Measurements from ENCODE around the gene PRR13.
"Not testable (repeated sequence)": the region's sequence is repeated elsewhere in the genome, so short reads cannot be mapped to it uniquely, and the experiment has no call there.

- not testable (repeated sequence) for TF ChIP-seq CTCF (IDR thresholded peaks at IDR 0.05 in 2 of 3, conservative IDR thresholded peaks at IDR 0.05 in 1 of 3; ENCODE audit: borderline replicate concordance in 1 of 3, insufficient read depth in 1 of 3, low read depth in 2 of 3, low read length in 2 of 3); ELF1 (IDR thresholded peaks at IDR 0.05; ENCODE audit: borderline replicate concordance, low read depth)
Observed at GRCh38 chr12:53402351-53402750, 39.2 kb upstream of the PRR13 start.

All from HCT116 (cell line).